GM12878 (cell line): Measurements from ENCODE around the gene ABHD15. TPM values are rescaled to one million over a fixed set of nuclear protein-coding genes. Genes with fewer than 3 reads are reported as not detected.

ENCODE experiments used
- ATAC-seq: fragments of 200-7000 bp; cut with Tn5 transposase; 3 replicates; pipeline ENCODE4 v1.9.1; 2020; ENCODE audit warnings: mild to moderate bottlenecking, moderate library complexity
- BruUV-seq: library from RNA; stranded (reverse); fragments of 400-500 nt; replicated peaks from 2 replicates; lab custom pipeline; 2021; lab: Mats Ljungman, UMichigan
- CTCF ChIA-PET: fragments of 300-600 bp; sonication (Branson Sonifier 250); formaldehyde crosslinking; extraction: SDS; loops from one replicate; lab custom pipeline; 2021; ENCODE audit warnings: inconsistent platforms; lab: Yijun Ruan, JAX
- POLR2A ChIA-PET: fragments of 350-600 bp; formaldehyde crosslinking; extraction: SDS; loops from one replicate; lab custom pipeline; 2021; ENCODE audit warnings: inconsistent platforms; lab: Charles Lee
- RAD21 ChIA-PET: fragments of 300-600 bp; sonication (Branson Sonifier 250); formaldehyde crosslinking; loops from one replicate; lab custom pipeline; 2023; ENCODE audit warnings: antibody characterized with exemption; ENCODE audit not compliant: unreplicated experiment; lab: Charles Lee
- SMC1A ChIA-PET: fragments of 300-600 bp; sonication (Branson Sonifier 250); formaldehyde crosslinking; loops from one replicate; lab custom pipeline; 2023; ENCODE audit not compliant: unreplicated experiment, uncharacterized antibody; lab: Charles Lee
- DNase-seq: peaks from one replicate; pipeline ENCODE4 v3.0.0-alpha.2; 2011; ENCODE audit warnings: low read depth, low spot score
- FAIRE-seq: peaks from 3 replicates; lab custom pipeline; 2011; peaks lifted over from hg19 to GRCh38; lab: Jason Lieb, UNC
- H2AFZ ChIP-seq: 2 replicates; pipeline ENCODE4 v1.6.0; 2011; ENCODE audit warnings: low read depth, low read length, control low read depth; ENCODE audit not compliant: control insufficient read depth
- H3K27ac ChIP-seq: 2 replicates; pipeline ENCODE4 v1.5.1; 2011; ENCODE audit warnings: control low read depth; ENCODE audit not compliant: control insufficient read depth, insufficient read depth
- H3K27me3 ChIP-seq, 2 experiments: replicated peaks in 1 of 2; 2 replicates each; pipeline versions ENCODE4 v1.6.0 to v1.6.1; 2011; ENCODE audit warnings: low read length in 1 of 2; ENCODE audit not compliant: control insufficient read depth in 2 of 2, insufficient read depth in 2 of 2
- H3K36me3 ChIP-seq, 2 experiments: 2 replicates each; pipeline ENCODE4 v1.5.1; 2011; ENCODE audit warnings: low read length in 1 of 2; ENCODE audit not compliant: control insufficient read depth in 2 of 2, insufficient read depth in 2 of 2
- H3K4me1 ChIP-seq: 2 replicates; pipeline ENCODE4 v1.6.1; 2011; ENCODE audit warnings: mild to moderate bottlenecking, low read length, moderate library complexity, mixed read lengths; ENCODE audit not compliant: control insufficient read depth, insufficient read depth
- H3K4me2 ChIP-seq: 2 replicates; pipeline ENCODE4 v1.6.0; 2011; ENCODE audit warnings: control low read depth; ENCODE audit not compliant: control insufficient read depth, insufficient read depth
- H3K4me3 ChIP-seq: fragments of 200-600 bp; sonication (generic); 2 replicates; pipeline ENCODE4 v1.5.1; 2016
- H3K79me2 ChIP-seq: 2 replicates; pipeline ENCODE4 v1.6.0; 2011; ENCODE audit warnings: low read length; ENCODE audit not compliant: control insufficient read depth, insufficient read depth
- H3K9ac ChIP-seq: 2 replicates; pipeline ENCODE4 v1.8.0; 2011; ENCODE audit warnings: low read length, control low read depth, mixed read lengths; ENCODE audit not compliant: control insufficient read depth, insufficient read depth
- H3K9me3 ChIP-seq: replicated peaks from 3 replicates; pipeline ENCODE4 v1.5.1; 2011; ENCODE audit warnings: mild to moderate bottlenecking, low read length; ENCODE audit not compliant: control insufficient read depth, insufficient read depth
- H4K20me1 ChIP-seq: 2 replicates; pipeline ENCODE4 v1.6.0; 2011; ENCODE audit not compliant: control insufficient read depth, insufficient read depth
- BACH1 ChIP-seq: fragments of 450-650 bp; IDR thresholded peaks from 2 replicates; pipeline ENCODE4 v1.6.1; 2017; ENCODE audit warnings: mild to moderate bottlenecking, borderline replicate concordance
- CREM ChIP-seq: IDR thresholded peaks from 2 replicates; pipeline ENCODE4 v1.6.1; 2014; ENCODE audit warnings: antibody characterized with exemption, low read depth
- EP300 ChIP-seq, 2 experiments: fragments of 150-350 bp in 1 of 2; IDR thresholded peaks; 2 replicates each; pipeline ENCODE4 v1.6.1; 2011 to 2012; ENCODE audit warnings: low read depth in 2 of 2, low read length in 2 of 2, borderline replicate concordance in 1 of 2, improper control_type of control experiment in 1 of 2, inconsistent platforms in 1 of 2; ENCODE audit not compliant: control insufficient read depth in 1 of 2
- HSF1 ChIP-seq: fragments of 150-350 bp; IDR thresholded peaks from 2 replicates; pipeline ENCODE4 v1.6.1; 2014; ENCODE audit warnings: mild to moderate bottlenecking, low read depth, low read length
- LARP7 ChIP-seq: fragments of 450-650 bp; IDR thresholded peaks from 2 replicates; pipeline ENCODE4 v1.6.1; 2017; ENCODE audit warnings: mild to moderate bottlenecking
- RFX5 ChIP-seq: IDR thresholded peaks from 2 replicates; pipeline ENCODE4 v1.6.1; 2011; ENCODE audit warnings: low read depth, low read length, improper control_type of control experiment
- SMARCA5 ChIP-seq: fragments of 450-650 bp; IDR thresholded peaks from 2 replicates; pipeline ENCODE4 v1.6.1; 2017; ENCODE audit warnings: mild to moderate bottlenecking
- STAT1 ChIP-seq: fragments of 450-650 bp; conservative IDR thresholded peaks from 2 replicates; pipeline ENCODE4 v1.6.1; 2014; ENCODE audit warnings: antibody characterized with exemption, mild to moderate bottlenecking
- ZNF622 ChIP-seq: fragments of 450-650 bp; IDR thresholded peaks from 2 replicates; pipeline ENCODE4 v1.6.1; 2017; ENCODE audit warnings: mild to moderate bottlenecking, inconsistent platforms
- WGBS: methylation state at CpG from one replicate; pipeline ENCODE4 v1.1.6; 2016; ENCODE audit warnings: low lambda C conversion rate; ENCODE audit not compliant: insufficient replicate concordance, insufficient coverage; ENCODE audit errors: missing lambda C conversion rate; 5-methylcytosine and 5-hydroxymethylcytosine counted together
- in situ Hi-C: fragments of 300-500 bp; cut with MboI; formaldehyde crosslinking; loops from 9 replicates; pipeline ENCODE4 v1.14.3; 2018; ENCODE audit warnings: mixed read lengths
- intact Hi-C: fragments of 100-400 bp; cut with micrococcal nuclease; formaldehyde crosslinking; loops from one replicate; pipeline ENCODE4 v1.14.2; 2022; ENCODE audit not compliant: unreplicated experiment
- polyA plus RNA-seq, 11 experiments: library from polyadenylated mRNA; depleted of rRNA in 4 of 11; unstranded in 6 of 11; stranded (reverse) in 5 of 11; fragments of >200 nt; fragmentation: Nextera tagmentation in 4 of 11; fragmentation: Illumina TruSeq in 1 of 11; extraction: Ambion mirVana in 4 of 11; extraction: Trizol in 1 of 11; gene quantifications; 1 replicate in 1 of 11; 2 replicates in 10 of 11; pipeline versions ENCODE4 v1.2.1 to v1.2.3, GENCODE V29; 2011 to 2016; ENCODE audit warnings: inconsistent platforms in 2 of 11, missing spikeins in 2 of 11, low read depth in 1 of 11
- total RNA-seq, 4 experiments: library from RNA; depleted of rRNA in 3 of 4; stranded (reverse); fragments of >200 nt in 3 of 4; fragmentation: Illumina TruSeq in 1 of 4; extraction: Trizol in 1 of 4; gene quantifications; 2 replicates each; pipeline versions ENCODE4 v1.2.1 to v1.2.3, GENCODE V29; 2013 to 2021
- TF ChIP-seq, protein P1 (sequence below): fragments of 450-650 bp; IDR thresholded peaks from 2 replicates; pipeline ENCODE4 v1.6.1; 2017; ENCODE audit warnings: borderline replicate concordance
- TF ChIP-seq, protein P2 (sequence below): IDR thresholded peaks from 2 replicates; pipeline ENCODE4 v1.6.1; 2012; ENCODE audit warnings: low read length, inconsistent platforms
- TF ChIP-seq, protein P3 (sequence below): IDR thresholded peaks from 2 replicates; pipeline ENCODE4 v1.6.1; 2012; ENCODE audit warnings: improper control_type of control experiment, low read depth, low read length; ENCODE audit not compliant: insufficient replicate concordance
- TF ChIP-seq, protein P4 (sequence below): IDR thresholded peaks from 2 replicates; pipeline ENCODE4 v1.6.1; 2012; ENCODE audit warnings: low read depth, low read length, improper control_type of control experiment

ABHD15 gene
- total and polyA plus RNA-seq, 10 of the 15 experiments (the other 5 are each of a cell fraction or from before 2014, with no cell fraction given): 2.1 to 9.2 (median 4.9) TPM

- CTCF ChIA-PET: interaction anchor here (1.2 to 6.1 kb wide), 5 partner anchors 9 to 197 kb away, joined by 3 to 72 read pairs (median 28); partner anchors contain the start of gene ANKRD13B
- intact Hi-C loops: loop anchor here (5.0 kb wide), 1 partner anchor 440 kb away; no protein-coding TSS in a partner anchor
- Histone ChIP-seq H3K27me3 (no peaks in the 10 kb centered on the region), H4K20me1 (no peaks in the 10 kb centered on the region), H3K4me2 (no peak overlapping the region), H2AFZ (no peak overlapping the region), H3K36me3 (peaks cover 8 to 13% of the 10 kb centered on the region in 2 experiments; a peak in 3 of 4 replicates), H3K4me1 (peaks cover 21% of the 10 kb centered on the region), H3K27ac (no peak overlapping the region), H3K9ac (no peak overlapping the region), H3K9me3 (no peaks in the 10 kb centered on the region), H3K79me2 (peaks cover 13% of the 10 kb centered on the region), H3K4me3 (no peak overlapping the region)
- no peak for ATAC-seq
- FAIRE-seq: no peak
- 99% methylated on average over 10 of the region's 10 CpGs for WGBS
- no TSS peak for BruUV-seq
- in situ Hi-C loops: no loop called here
- SMC1A ChIA-PET: interaction anchor here (2.2 kb wide), 1 partner anchor 35 kb away, joined by 8 read pairs; no protein-coding TSS in a partner anchor
- RAD21 ChIA-PET: interaction anchor here (1.4 to 4.1 kb wide), 5 partner anchors 8 to 350 kb away, joined by 3 to 25 read pairs (median 6); partner anchors contain the start of gene ANKRD13B
- POLR2A ChIA-PET: interaction anchor here (1.0 kb wide), 1 partner anchor 9 kb away, joined by 3 read pairs; no protein-coding TSS in a partner anchor
- DNase-seq: no peak
- no peak for TF ChIP-seq LARP7
- TF ChIP-seq EP300 (IDR thresholded peaks at IDR 0.05; ENCODE audit: borderline replicate concordance in 1 of 2, control insufficient read depth in 1 of 2, low read depth in 2 of 2, low read length in 2 of 2): no peak
- TF ChIP-seq, protein P1, sequence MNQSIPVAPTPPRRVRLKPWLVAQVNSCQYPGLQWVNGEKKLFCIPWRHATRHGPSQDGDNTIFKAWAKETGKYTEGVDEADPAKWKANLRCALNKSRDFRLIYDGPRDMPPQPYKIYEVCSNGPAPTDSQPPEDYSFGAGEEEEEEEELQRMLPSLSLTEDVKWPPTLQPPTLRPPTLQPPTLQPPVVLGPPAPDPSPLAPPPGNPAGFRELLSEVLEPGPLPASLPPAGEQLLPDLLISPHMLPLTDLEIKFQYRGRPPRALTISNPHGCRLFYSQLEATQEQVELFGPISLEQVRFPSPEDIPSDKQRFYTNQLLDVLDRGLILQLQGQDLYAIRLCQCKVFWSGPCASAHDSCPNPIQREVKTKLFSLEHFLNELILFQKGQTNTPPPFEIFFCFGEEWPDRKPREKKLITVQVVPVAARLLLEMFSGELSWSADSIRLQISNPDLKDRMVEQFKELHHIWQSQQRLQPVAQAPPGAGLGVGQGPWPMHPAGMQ: no peak
- no peak for TF ChIP-seq CREM
- TF ChIP-seq BACH1: no peak
- TF ChIP-seq RFX5: no peak
- TF ChIP-seq, protein P2, sequence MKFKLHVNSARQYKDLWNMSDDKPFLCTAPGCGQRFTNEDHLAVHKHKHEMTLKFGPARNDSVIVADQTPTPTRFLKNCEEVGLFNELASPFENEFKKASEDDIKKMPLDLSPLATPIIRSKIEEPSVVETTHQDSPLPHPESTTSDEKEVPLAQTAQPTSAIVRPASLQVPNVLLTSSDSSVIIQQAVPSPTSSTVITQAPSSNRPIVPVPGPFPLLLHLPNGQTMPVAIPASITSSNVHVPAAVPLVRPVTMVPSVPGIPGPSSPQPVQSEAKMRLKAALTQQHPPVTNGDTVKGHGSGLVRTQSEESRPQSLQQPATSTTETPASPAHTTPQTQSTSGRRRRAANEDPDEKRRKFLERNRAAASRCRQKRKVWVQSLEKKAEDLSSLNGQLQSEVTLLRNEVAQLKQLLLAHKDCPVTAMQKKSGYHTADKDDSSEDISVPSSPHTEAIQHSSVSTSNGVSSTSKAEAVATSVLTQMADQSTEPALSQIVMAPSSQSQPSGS: no peak
- no peak for TF ChIP-seq STAT1
- no peak for TF ChIP-seq HSF1
- TF ChIP-seq, protein P3, sequence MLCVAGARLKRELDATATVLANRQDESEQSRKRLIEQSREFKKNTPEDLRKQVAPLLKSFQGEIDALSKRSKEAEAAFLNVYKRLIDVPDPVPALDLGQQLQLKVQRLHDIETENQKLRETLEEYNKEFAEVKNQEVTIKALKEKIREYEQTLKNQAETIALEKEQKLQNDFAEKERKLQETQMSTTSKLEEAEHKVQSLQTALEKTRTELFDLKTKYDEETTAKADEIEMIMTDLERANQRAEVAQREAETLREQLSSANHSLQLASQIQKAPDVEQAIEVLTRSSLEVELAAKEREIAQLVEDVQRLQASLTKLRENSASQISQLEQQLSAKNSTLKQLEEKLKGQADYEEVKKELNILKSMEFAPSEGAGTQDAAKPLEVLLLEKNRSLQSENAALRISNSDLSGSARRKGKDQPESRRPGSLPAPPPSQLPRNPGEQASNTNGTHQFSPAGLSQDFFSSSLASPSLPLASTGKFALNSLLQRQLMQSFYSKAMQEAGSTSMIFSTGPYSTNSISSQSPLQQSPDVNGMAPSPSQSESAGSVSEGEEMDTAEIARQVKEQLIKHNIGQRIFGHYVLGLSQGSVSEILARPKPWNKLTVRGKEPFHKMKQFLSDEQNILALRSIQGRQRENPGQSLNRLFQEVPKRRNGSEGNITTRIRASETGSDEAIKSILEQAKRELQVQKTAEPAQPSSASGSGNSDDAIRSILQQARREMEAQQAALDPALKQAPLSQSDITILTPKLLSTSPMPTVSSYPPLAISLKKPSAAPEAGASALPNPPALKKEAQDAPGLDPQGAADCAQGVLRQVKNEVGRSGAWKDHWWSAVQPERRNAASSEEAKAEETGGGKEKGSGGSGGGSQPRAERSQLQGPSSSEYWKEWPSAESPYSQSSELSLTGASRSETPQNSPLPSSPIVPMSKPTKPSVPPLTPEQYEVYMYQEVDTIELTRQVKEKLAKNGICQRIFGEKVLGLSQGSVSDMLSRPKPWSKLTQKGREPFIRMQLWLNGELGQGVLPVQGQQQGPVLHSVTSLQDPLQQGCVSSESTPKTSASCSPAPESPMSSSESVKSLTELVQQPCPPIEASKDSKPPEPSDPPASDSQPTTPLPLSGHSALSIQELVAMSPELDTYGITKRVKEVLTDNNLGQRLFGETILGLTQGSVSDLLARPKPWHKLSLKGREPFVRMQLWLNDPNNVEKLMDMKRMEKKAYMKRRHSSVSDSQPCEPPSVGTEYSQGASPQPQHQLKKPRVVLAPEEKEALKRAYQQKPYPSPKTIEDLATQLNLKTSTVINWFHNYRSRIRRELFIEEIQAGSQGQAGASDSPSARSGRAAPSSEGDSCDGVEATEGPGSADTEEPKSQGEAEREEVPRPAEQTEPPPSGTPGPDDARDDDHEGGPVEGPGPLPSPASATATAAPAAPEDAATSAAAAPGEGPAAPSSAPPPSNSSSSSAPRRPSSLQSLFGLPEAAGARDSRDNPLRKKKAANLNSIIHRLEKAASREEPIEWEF: no peak
- TF ChIP-seq SMARCA5: no peak
- no peak for TF ChIP-seq ZNF622
- TF ChIP-seq, protein P4, sequence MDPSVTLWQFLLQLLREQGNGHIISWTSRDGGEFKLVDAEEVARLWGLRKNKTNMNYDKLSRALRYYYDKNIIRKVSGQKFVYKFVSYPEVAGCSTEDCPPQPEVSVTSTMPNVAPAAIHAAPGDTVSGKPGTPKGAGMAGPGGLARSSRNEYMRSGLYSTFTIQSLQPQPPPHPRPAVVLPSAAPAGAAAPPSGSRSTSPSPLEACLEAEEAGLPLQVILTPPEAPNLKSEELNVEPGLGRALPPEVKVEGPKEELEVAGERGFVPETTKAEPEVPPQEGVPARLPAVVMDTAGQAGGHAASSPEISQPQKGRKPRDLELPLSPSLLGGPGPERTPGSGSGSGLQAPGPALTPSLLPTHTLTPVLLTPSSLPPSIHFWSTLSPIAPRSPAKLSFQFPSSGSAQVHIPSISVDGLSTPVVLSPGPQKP: no peak
These were observed 15.5 kb upstream of the ABHD15 start for GRCh38 chr17:29582254-29582765.
